H9 (cell line): Measurements from ENCODE around the gene STK32C. TPM values are rescaled to one million over a fixed set of nuclear protein-coding genes. Genes with fewer than 3 reads are reported as not detected.

ENCODE experiments used
- DNase-seq: peaks from one replicate; pipeline ENCODE4 v3.0.0-alpha.2; 2017
- H2AFZ ChIP-seq: one replicate; pipeline ENCODE4 v1.6.1; 2013; ENCODE audit warnings: mild to moderate bottlenecking, low read length, control low read depth, moderate library complexity
- H2AK5ac ChIP-seq: 2 replicates; pipeline ENCODE4 v1.6.1; 2013; ENCODE audit warnings: low read length, control low read depth, mixed read lengths; ENCODE audit not compliant: insufficient read length
- H2BK120ac ChIP-seq: one replicate; pipeline ENCODE4 v1.6.1; 2013; ENCODE audit warnings: low read depth, mild to moderate bottlenecking, low read length, control low read depth, inconsistent platforms; ENCODE audit not compliant: poor library complexity, severe bottlenecking
- H2BK12ac ChIP-seq: 2 replicates; pipeline ENCODE4 v1.6.1; 2013; ENCODE audit warnings: low read length, control low read depth, mixed read lengths, low read depth; ENCODE audit not compliant: insufficient read length
- H2BK15ac ChIP-seq: 2 replicates; pipeline ENCODE4 v1.6.1; 2013; ENCODE audit warnings: low read depth, low read length, control low read depth
- H2BK20ac ChIP-seq: one replicate; pipeline ENCODE4 v1.6.1; 2013; ENCODE audit warnings: low read depth, mild to moderate bottlenecking, low read length, control low read depth, inconsistent platforms; ENCODE audit not compliant: poor library complexity, severe bottlenecking
- H2BK5ac ChIP-seq: 2 replicates; pipeline ENCODE4 v1.6.1; 2013; ENCODE audit warnings: low read length, control low read depth, mixed read lengths; ENCODE audit not compliant: insufficient read length
- H3K14ac ChIP-seq: 2 replicates; pipeline ENCODE4 v1.6.1; 2013; ENCODE audit warnings: low read length, control low read depth; ENCODE audit not compliant: insufficient read depth
- H3K18ac ChIP-seq: 2 replicates; pipeline ENCODE4 v1.6.1; 2013; ENCODE audit warnings: low read depth, mild to moderate bottlenecking, mixed read lengths, low read length, control low read depth; ENCODE audit not compliant: insufficient read length
- H3K23ac ChIP-seq: 2 replicates; pipeline ENCODE4 v1.6.1; 2013; ENCODE audit warnings: low read length, control low read depth, mixed read lengths, low read depth; ENCODE audit not compliant: insufficient read length
- H3K23me2 ChIP-seq: 2 replicates; pipeline ENCODE4 v1.6.1; 2013; ENCODE audit warnings: low read depth, mild to moderate bottlenecking, mixed read lengths, low read length, control low read depth; ENCODE audit not compliant: insufficient read length, poor library complexity, severe bottlenecking
- H3K27ac ChIP-seq: 2 replicates; pipeline ENCODE4 v1.5.1; 2013; ENCODE audit warnings: low read length, control low read depth, mixed read lengths, low read depth; ENCODE audit not compliant: insufficient read length
- H3K27me3 ChIP-seq: 2 replicates; pipeline ENCODE4 v1.6.1; 2013; ENCODE audit warnings: low read length, control low read depth, inconsistent platforms; ENCODE audit not compliant: insufficient read depth
- H3K4ac ChIP-seq: 2 replicates; pipeline ENCODE4 v1.6.1; 2013; ENCODE audit warnings: low read depth, mild to moderate bottlenecking, control low read depth, inconsistent platforms, low read length, moderate library complexity
- H3K4me1 ChIP-seq: 2 replicates; pipeline ENCODE4 v1.6.1; 2013; ENCODE audit warnings: low read length, control low read depth, inconsistent platforms; ENCODE audit not compliant: insufficient read depth
- H3K4me2 ChIP-seq: 2 replicates; pipeline ENCODE4 v1.6.1; 2013; ENCODE audit warnings: low read length, control low read depth, mixed read lengths; ENCODE audit not compliant: insufficient read length, insufficient read depth
- H3K56ac ChIP-seq: 2 replicates; pipeline ENCODE4 v1.6.1; 2013; ENCODE audit warnings: low read depth, mild to moderate bottlenecking, mixed read lengths, low read length, control low read depth; ENCODE audit not compliant: insufficient read length
- H3K79me1 ChIP-seq: 2 replicates; pipeline ENCODE4 v1.6.1; 2013; ENCODE audit warnings: low read depth, mild to moderate bottlenecking, moderate library complexity, low read length, control low read depth, inconsistent platforms; ENCODE audit not compliant: insufficient read depth, poor library complexity, severe bottlenecking
- H3K79me2 ChIP-seq: 2 replicates; pipeline ENCODE4 v1.6.1; 2013; ENCODE audit warnings: low read length, control low read depth, inconsistent platforms; ENCODE audit not compliant: insufficient read depth
- H3K9ac ChIP-seq: 2 replicates; pipeline ENCODE4 v1.6.1; 2013; ENCODE audit warnings: low read length, control low read depth, mixed read lengths; ENCODE audit not compliant: insufficient read length; ENCODE audit errors: extremely low read depth
- H3K9me3 ChIP-seq: one replicate; pipeline ENCODE4 v1.6.1; 2013; ENCODE audit warnings: low read depth, low read length, inconsistent platforms; ENCODE audit not compliant: control insufficient read depth
- H3T11ph ChIP-seq: one replicate; pipeline ENCODE4 v1.6.1; 2013; ENCODE audit warnings: mild to moderate bottlenecking, low read length, control low read depth, inconsistent platforms
- H4K20me1 ChIP-seq: one replicate; pipeline ENCODE4 v1.6.1; 2013; ENCODE audit not compliant: control insufficient read depth, insufficient read length, insufficient read depth
- H4K5ac ChIP-seq: 2 replicates; pipeline ENCODE4 v1.6.1; 2013; ENCODE audit warnings: low read depth, mild to moderate bottlenecking, mixed read lengths, low read length, control low read depth; ENCODE audit not compliant: insufficient read length
- H4K8ac ChIP-seq: replicated peaks from 2 replicates; pipeline ENCODE4 v1.6.1; 2013; ENCODE audit warnings: low read length, control low read depth, mixed read lengths, low read depth; ENCODE audit not compliant: insufficient read length
- H4K91ac ChIP-seq: 2 replicates; pipeline ENCODE4 v1.6.1; 2013; ENCODE audit warnings: low read depth, mild to moderate bottlenecking, moderate library complexity, mixed read lengths, low read length, control low read depth; ENCODE audit not compliant: insufficient read length
- H3K27ac Mint-ChIP-seq, 3 experiments: 2 replicates in 2 of 3; 3 replicates in 1 of 3; pipeline ENCODE4 v1.8.0; 2020 to 2021; ENCODE audit warnings: mixed read lengths in 3 of 3, mild to moderate bottlenecking in 1 of 3, moderate library complexity in 1 of 3
- H3K27me3 Mint-ChIP-seq: 2 replicates; pipeline ENCODE4 v1.8.0; 2021; ENCODE audit warnings: low read depth, mild to moderate bottlenecking, moderate library complexity, mixed read lengths
- H3K36me3 Mint-ChIP-seq, 3 experiments: 2 replicates in 2 of 3; 3 replicates in 1 of 3; pipeline ENCODE4 v1.8.0; 2020 to 2021; ENCODE audit warnings: low read depth in 3 of 3, mixed read lengths in 3 of 3; ENCODE audit not compliant: insufficient read depth in 1 of 3
- H3K4me1 Mint-ChIP-seq, 2 experiments: 2 replicates each; pipeline ENCODE4 v1.8.0; 2020; ENCODE audit warnings: mixed read lengths in 2 of 2
- H3K4me3 Mint-ChIP-seq, 2 experiments: 2 replicates in 1 of 2; 3 replicates in 1 of 2; pipeline ENCODE4 v1.8.0; 2020 to 2021; ENCODE audit warnings: mild to moderate bottlenecking in 2 of 2, mixed read lengths in 2 of 2, moderate library complexity in 1 of 2
- H3K9me3 Mint-ChIP-seq, 2 experiments: 2 replicates in 1 of 2; 3 replicates in 1 of 2; pipeline ENCODE4 v1.8.0; 2020; ENCODE audit warnings: mild to moderate bottlenecking in 2 of 2, mixed read lengths in 2 of 2, moderate library complexity in 1 of 2
- WGBS: extraction: QIAGEN DNeasy Blood & Tissue Kit; methylation state at CpG from one replicate; pipeline ENCODE4 v1.1.7; 2013; ENCODE audit warnings: missing lambda C conversion rate, low lambda C conversion rate, mixed read lengths; ENCODE audit not compliant: insufficient read length; ENCODE audit errors: extremely low coverage; 5-methylcytosine and 5-hydroxymethylcytosine counted together
- total RNA-seq: library from RNA; stranded (reverse); gene quantifications from 2 replicates; pipeline ENCODE4 v1.2.1, GENCODE V29; 2021
- TF ChIP-seq, protein P1 (sequence below): fragments of 200-600 bp; sonication (generic); conservative IDR thresholded peaks from 3 replicates; pipeline ENCODE4 v1.8.0; 2021; ENCODE audit warnings: antibody characterized with exemption, mild to moderate bottlenecking

Gene STK32C
- total RNA-seq, 1 experiment from 2014 or later = 11.3 TPM

DNA sequence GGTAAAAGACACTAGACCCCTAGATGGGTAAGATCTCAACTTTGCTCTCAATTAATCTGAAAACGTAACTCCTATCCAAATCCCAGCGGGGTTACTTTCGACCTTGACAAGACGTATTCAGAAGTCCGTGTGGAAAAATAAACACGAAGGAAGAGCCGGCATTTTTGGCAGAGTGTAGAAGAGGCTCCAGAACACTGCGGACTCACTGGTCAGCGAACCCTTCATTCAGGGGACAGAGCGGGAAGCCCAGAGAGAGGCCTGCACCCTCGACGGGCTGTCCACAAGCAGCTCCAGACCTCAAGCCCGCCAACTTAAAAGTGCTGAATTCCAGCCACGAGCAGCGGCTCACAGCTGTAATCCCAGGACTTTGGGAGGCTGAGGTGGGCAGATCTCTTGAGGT, 66.3 kb downstream of the STK32C start:
- Histone ChIP-seq H3K9me3 (no peaks in the 10 kb centered on the region), H2AFZ (no peak overlapping the region), H3K4me1 (no peaks in the 10 kb centered on the region), H3K23ac (no peak overlapping the region), H2AK5ac (no peak overlapping the region), H3K14ac (no peak overlapping the region), H2BK15ac (no peak overlapping the region), H3K9ac (no peak overlapping the region), H3K4me2 (no peak overlapping the region), H3K56ac (no peak overlapping the region), H2BK5ac (no peak overlapping the region), H3T11ph (no peak overlapping the region), H2BK20ac (no peak overlapping the region), H2BK120ac (no peak overlapping the region), H2BK12ac (no peak overlapping the region), H3K18ac (no peak overlapping the region), H4K8ac (no peak overlapping the region), H4K5ac (no peak overlapping the region), H3K4ac (no peak overlapping the region), H3K27me3 (no peaks in the 10 kb centered on the region), H3K23me2 (no peaks in the 10 kb centered on the region), H4K91ac (no peak overlapping the region), H3K79me2 (no peaks in the 10 kb centered on the region), H4K20me1 (no peaks in the 10 kb centered on the region), H3K27ac (no peak overlapping the region), H3K79me1 (no peaks in the 10 kb centered on the region)
- no CpG with 5 or more reads among the region's 15 CpGs for WGBS
- Mint-ChIP-seq H3K4me3 (no peak overlapping the region), H3K27me3 (no peaks in the 10 kb centered on the region; the same call in 1 of the 2 replicates), H3K9me3 (no peaks in the 10 kb centered on the region; a peak in 1 of 5 replicates), H3K4me1 (peaks cover 10 to 25% of the 10 kb centered on the region in 2 experiments), H3K36me3 (no peaks in the 10 kb centered on the region), H3K27ac (no peak overlapping the region; a peak in 1 of 7 replicates)
- TF ChIP-seq, protein P1, sequence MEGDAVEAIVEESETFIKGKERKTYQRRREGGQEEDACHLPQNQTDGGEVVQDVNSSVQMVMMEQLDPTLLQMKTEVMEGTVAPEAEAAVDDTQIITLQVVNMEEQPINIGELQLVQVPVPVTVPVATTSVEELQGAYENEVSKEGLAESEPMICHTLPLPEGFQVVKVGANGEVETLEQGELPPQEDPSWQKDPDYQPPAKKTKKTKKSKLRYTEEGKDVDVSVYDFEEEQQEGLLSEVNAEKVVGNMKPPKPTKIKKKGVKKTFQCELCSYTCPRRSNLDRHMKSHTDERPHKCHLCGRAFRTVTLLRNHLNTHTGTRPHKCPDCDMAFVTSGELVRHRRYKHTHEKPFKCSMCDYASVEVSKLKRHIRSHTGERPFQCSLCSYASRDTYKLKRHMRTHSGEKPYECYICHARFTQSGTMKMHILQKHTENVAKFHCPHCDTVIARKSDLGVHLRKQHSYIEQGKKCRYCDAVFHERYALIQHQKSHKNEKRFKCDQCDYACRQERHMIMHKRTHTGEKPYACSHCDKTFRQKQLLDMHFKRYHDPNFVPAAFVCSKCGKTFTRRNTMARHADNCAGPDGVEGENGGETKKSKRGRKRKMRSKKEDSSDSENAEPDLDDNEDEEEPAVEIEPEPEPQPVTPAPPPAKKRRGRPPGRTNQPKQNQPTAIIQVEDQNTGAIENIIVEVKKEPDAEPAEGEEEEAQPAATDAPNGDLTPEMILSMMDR = no peak
- DNase-seq = no peak
